ENCODE results near the gene GPS2. TPM values are rescaled to one million over a fixed set of nuclear protein-coding genes. Genes with fewer than 3 reads are reported as not detected.
"Not testable (repeated sequence)": the region's sequence is repeated elsewhere in the genome, so short reads cannot be mapped to it uniquely, and the experiment has no call there.

The GPS2 gene
- polyA plus RNA-seq, 1 donor (not counting 4 experiments of a cell fraction or from before 2014, with no cell fraction given) = 24.7 TPM

GRCh38 chr17:7336240-7337175 lies 21.3 kb upstream of the GPS2 start, which contains the start of gene ACAP1:
TSS of gene ACAP1 (plus strand) at chr17:7336529. CDS start at chr17:7336735, 206 bp downstream.
- TF ChIP-seq, protein P1, sequence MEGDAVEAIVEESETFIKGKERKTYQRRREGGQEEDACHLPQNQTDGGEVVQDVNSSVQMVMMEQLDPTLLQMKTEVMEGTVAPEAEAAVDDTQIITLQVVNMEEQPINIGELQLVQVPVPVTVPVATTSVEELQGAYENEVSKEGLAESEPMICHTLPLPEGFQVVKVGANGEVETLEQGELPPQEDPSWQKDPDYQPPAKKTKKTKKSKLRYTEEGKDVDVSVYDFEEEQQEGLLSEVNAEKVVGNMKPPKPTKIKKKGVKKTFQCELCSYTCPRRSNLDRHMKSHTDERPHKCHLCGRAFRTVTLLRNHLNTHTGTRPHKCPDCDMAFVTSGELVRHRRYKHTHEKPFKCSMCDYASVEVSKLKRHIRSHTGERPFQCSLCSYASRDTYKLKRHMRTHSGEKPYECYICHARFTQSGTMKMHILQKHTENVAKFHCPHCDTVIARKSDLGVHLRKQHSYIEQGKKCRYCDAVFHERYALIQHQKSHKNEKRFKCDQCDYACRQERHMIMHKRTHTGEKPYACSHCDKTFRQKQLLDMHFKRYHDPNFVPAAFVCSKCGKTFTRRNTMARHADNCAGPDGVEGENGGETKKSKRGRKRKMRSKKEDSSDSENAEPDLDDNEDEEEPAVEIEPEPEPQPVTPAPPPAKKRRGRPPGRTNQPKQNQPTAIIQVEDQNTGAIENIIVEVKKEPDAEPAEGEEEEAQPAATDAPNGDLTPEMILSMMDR (optimal IDR thresholded peaks at IDR 0.05 in 1 of 3, IDR thresholded peaks at IDR 0.05 in 1 of 3, conservative IDR thresholded peaks at IDR 0.05 in 1 of 3; ENCODE audit: extremely low read depth in 1 of 3, insufficient read depth in 2 of 3, low read length in 3 of 3) = no peak
- no peak for TF ChIP-seq EZH2 (IDR thresholded peaks at IDR 0.05; ENCODE audit: low read length)
- no peak within 1 kb of the TSS for H3K4me3 ChIP-seq (ENCODE audit: control insufficient read depth in 2 of 3, extremely low read depth in 1 of 3, insufficient read depth in 2 of 3, low read depth in 1 of 3, low read length in 3 of 3)
- FAIRE-seq (no peak), DNase-seq (ENCODE audit: low read depth, low spot score) (no peak)
- H3K9me3 ChIP-seq (ENCODE audit: control insufficient read depth, low read depth, low read length) = no peaks in the 10 kb centered on the region
- peaks cover 1% of the 10 kb centered on the region for H3K27me3 ChIP-seq (ENCODE audit: control insufficient read depth, extremely low read depth, insufficient read depth, low read length)
- no peak within 1 kb of the TSS for H3K27ac ChIP-seq (ENCODE audit: control insufficient read depth, insufficient read depth, low read length)
- no peaks in the 10 kb centered on the region for H3K36me3 ChIP-seq (ENCODE audit: control insufficient read depth in 2 of 2, extremely low read depth in 1 of 2, insufficient read depth in 2 of 2, low read length in 2 of 2)
- dilution Hi-C loops (cut with MboI; ENCODE audit: extremely low pct_ligation_motif_present, low sequenced_read_pairs) = no loop called here
- no peak within 1 kb of the TSS for H3K9ac ChIP-seq (ENCODE audit: control insufficient read depth, extremely low read depth, insufficient read depth, low read length)
- H3K9me1 ChIP-seq (ENCODE audit: control insufficient read depth, extremely low read depth, insufficient read depth, low read length) = no peaks in the 10 kb centered on the region
- no peaks in the 10 kb centered on the region for H3K4me1 ChIP-seq (ENCODE audit: control insufficient read depth, extremely low read depth, insufficient read depth, low read length)
- H4K20me1 ChIP-seq (ENCODE audit: control insufficient read depth, extremely low read depth, insufficient read depth, low read length) = no peaks in the 10 kb centered on the region
- no peaks in the 10 kb centered on the region for H3K79me2 ChIP-seq (ENCODE audit: control insufficient read depth, insufficient read depth, low read length)
- no peak within 1 kb of the TSS for H2AFZ ChIP-seq (ENCODE audit: control insufficient read depth, low read length)
- H3K4me2 ChIP-seq (ENCODE audit: control insufficient read depth, extremely low read depth, insufficient read depth, low read depth, low read length) = no peak within 1 kb of the TSS

- dilution Hi-C loops (cut with MboI; ENCODE audit: extremely low pct_ligation_motif_present, low sequenced_read_pairs); H3K27ac ChIP-seq (ENCODE audit: control insufficient read depth, insufficient read depth, low read length); H3K4me1 ChIP-seq (ENCODE audit: control insufficient read depth, extremely low read depth, insufficient read depth, low read length); H3K36me3 ChIP-seq (ENCODE audit: control insufficient read depth in 2 of 2, extremely low read depth in 1 of 2, insufficient read depth in 2 of 2, low read length in 2 of 2); H3K9me3 ChIP-seq (ENCODE audit: control insufficient read depth, low read depth, low read length); H3K79me2 ChIP-seq (ENCODE audit: control insufficient read depth, insufficient read depth, low read length); H3K9ac ChIP-seq (ENCODE audit: control insufficient read depth, extremely low read depth, insufficient read depth, low read length); DNase-seq (ENCODE audit: low read depth, low spot score); H3K4me3 ChIP-seq (ENCODE audit: control insufficient read depth in 2 of 3, extremely low read depth in 1 of 3, insufficient read depth in 2 of 3, low read depth in 1 of 3, low read length in 3 of 3); H3K9me1 ChIP-seq (ENCODE audit: control insufficient read depth, extremely low read depth, insufficient read depth, low read length); H2AFZ ChIP-seq (ENCODE audit: control insufficient read depth, low read length); H3K27me3 ChIP-seq (ENCODE audit: control insufficient read depth, extremely low read depth, insufficient read depth, low read length); H3K4me2 ChIP-seq (ENCODE audit: control insufficient read depth, extremely low read depth, insufficient read depth, low read depth, low read length); H4K20me1 ChIP-seq (ENCODE audit: control insufficient read depth, extremely low read depth, insufficient read depth, low read length); FAIRE-seq: not testable (repeated sequence)
Observed at GRCh38 chr17:7335765-7336164, 20.6 kb upstream of the GPS2 start.

Data from keratinocyte (primary cell).